Kidney capillary endothelial cell (primary cell): ENCODE results near the gene ENTPD5.
A peak's percentile ranks its signal among the peaks of the same experiment; 100 is the strongest.
"Not testable (repeated sequence)": the region's sequence is repeated elsewhere in the genome, so short reads cannot be mapped to it uniquely, and the experiment has no call there.

Source experiments
- DNase-seq: peaks from one replicate; pipeline ENCODE4 v3.0.0-alpha.2; 2018; ENCODE audit warnings: low spot score

The ENTPD5 gene

GRCh38 chr14:74005664-74006063, 13.4 kb downstream of the ENTPD5 start:
- DNase-seq = not testable (repeated sequence)

DNA sequence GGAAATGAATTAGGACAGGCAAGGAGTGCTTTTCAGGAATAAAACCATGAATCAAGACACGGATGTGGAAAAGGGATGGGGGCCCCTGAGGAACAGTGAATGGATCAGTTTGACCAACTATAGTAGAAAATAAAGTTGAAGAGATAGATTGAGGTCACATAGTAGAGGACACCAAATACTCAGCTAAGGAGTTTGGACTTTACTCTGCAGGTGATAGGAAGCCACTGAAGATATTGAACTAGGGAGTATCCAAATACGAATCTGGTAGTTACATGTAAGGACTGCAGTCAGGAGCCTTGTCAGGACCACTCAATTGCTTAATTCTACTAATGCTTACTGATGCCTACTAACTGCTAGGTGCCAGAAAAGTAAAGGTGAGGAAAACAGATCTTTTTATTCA, 20.4 kb downstream of the ENTPD5 start:
- no peak for DNase-seq

DNA sequence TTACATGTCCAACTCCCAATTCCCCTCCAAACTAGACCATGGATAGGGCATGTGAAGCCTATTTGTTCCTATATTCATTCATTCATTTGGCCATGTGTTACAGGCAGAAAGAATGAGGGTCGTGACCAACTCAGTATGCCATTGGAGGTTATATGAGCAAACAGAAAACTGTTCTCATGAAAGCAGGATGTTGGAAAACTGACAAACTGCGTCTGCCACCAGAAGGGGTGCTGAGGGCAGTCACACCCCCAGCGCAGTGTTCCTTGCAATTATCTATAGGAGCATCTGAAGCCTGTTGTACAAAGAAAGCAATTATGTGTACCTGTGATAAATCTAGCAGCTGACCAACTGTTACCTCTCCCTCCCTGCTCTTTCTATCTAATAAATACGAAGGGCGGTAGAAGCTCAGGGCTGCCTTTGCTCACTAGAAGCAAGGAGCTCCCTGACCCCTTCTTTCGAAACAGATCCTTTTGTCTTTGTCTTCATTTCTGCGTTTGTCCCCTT, 21.1 kb downstream of the ENTPD5 start:
- no peak for DNase-seq

DNA sequence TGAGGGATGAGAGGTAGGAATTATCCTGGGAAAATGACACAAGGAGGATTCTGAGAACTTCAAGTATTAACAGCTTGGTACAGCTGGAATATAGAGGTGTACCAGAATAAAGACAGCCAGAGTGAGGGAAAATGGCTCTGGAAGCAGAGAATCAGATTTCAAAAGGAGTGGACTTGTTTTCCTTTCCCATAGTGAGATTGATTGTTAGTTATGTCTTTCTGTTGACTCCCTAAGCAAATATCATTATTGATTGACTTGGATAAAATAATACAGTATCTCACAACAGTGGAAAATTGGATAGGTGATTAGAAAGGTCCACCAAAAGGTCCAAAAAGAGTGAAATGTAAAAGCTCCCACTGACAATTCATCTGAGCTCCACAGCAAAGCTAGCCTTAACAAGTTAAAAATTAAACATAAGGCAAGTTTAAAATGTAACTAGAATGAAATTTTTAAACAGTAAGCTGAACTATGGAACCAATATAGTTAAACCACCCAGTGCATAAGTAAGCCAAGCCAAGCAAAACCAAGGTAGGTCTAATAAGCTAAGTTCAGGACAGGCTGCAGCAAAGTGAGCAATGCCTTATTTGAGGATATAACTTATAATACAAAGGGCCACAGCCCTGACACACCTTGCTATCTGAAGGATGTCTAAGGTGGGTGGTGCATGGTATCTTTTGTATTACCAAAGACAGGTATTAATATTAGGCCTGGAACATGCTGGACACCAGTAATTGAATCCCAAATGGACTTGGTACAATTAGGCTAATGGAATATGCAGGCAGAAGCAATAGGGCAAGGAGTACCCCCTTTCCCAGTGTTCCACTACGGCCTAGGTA, 21.8 kb downstream of the ENTPD5 start:
- DNase-seq = no peak

DNA sequence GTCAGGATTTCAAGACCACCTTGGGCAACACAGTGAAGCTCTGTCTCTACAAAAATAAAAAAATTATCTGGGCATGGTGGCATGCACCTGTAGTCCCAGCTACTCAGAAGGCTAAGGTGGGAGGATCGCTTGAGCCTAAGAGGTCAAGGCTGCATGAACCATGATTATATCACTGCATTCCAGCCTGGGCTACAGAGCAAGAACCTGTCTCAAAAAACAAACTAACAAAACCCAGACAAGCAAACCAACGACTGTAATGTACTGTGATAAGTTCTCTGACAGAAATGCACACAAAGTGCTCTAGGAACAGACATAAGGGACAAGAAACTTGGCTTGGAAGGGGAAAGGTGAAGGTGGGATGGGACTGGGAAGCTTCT, 22.4 kb downstream of the ENTPD5 start:
- DNase-seq = no peak

GRCh38 chr14:73995977-73996378, 23.1 kb downstream of the ENTPD5 start:
- no peak for DNase-seq

GRCh38 chr14:73994926-73995325, 24.2 kb downstream of the ENTPD5 start:
- not testable (repeated sequence) for DNase-seq

DNA sequence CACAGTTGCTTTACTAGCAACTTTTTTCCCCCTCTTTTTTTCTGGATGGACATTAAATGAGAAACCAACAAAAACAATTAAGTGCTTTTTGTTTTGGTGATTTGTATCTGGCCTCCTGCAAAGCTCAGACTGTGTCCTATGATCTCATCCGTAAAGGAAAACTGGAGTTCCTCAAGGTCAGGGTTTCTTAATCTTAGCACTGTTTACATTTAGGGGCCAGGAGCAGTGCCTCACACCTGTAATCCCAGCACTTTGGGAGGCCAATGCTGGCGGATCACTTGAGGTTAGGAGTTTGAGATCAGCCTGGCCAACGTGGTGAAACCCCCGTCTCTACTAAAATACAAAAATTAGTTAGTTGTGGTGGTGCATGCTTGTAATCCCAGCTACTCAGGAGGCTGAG, 28.0 kb downstream of the ENTPD5 start:
- no peak for DNase-seq

DNA sequence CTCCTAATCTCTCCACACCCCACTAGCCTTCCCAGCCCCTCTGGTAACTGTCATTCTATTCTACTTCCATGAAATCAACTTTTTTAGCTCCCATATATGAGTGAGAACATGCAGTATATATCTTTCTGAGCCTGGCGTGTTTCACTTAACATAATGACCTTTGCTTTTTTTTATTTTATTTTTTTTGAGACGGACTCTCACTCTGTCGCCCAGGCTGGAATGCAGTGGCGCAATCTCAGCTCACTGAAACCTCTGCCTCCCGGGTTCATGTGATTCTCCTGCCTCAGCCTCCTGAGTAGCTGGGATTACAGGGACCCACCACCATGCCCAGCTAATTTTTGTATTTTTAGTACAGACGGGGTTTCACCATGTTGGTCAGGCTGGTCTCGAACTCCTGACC, 30.4 kb downstream of the ENTPD5 start:
- DNase-seq = not testable (repeated sequence)

DNA sequence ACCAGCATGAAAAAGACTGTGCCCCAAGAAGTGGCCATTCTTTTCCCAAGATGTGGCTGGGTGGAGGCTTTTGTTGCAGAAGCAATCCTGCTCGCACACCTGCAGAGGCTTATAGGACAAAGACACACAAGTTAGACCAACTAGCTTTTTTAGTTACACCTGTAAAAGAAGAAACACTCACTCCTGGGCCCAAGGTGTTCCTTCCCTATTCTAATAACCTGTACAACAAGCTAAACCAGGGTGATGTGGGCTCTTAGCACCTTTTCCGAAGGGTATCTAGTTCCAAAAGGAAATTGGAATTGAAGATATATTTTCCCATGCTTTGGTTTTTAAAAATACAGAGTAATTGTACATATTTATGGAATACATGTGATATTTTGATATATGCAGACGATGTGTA, 31.0 kb downstream of the ENTPD5 start:
- DNase-seq = no peak

DNA sequence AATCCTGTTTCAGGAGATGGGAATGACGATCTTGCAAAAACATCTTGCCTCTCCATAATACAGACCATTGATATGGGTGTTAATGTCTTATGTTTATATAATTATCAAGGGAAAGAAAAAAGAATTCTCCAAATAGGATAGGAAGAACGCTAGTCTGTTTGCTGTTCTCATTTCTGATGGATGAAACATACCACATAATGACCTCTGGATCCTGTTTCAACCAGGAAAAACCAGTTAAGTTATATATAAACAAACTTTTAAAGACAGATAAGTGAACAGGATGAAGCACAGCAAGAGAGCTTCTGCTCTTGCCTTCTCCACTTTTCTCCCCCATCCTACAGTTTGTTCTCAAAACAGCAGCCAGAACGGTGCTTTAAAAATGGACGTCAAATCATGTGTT, 41.2 kb downstream of the ENTPD5 start:
- DNase-seq = no peak

GRCh38 chr14:73976125-73976524, 43.0 kb downstream of the ENTPD5 start:
- DNase-seq = no peak

- DNase-seq = no peak
These were observed 45.6 kb downstream of the ENTPD5 start for GRCh38 chr14:73973497-73973896.

- DNase-seq = no peak
These were observed 50.2 kb downstream of the ENTPD5 start for GRCh38 chr14:73968885-73969284.

GRCh38 chr14:73965216-73965615, 53.9 kb downstream of the ENTPD5 start:
- no peak for DNase-seq

GRCh38 chr14:73961192-73961591, 57.9 kb downstream of the ENTPD5 start:
- DNase-seq = no peak

GRCh38 chr14:73958591-73958990, 60.5 kb downstream of the ENTPD5 start:
- DNase-seq = no peak

DNA sequence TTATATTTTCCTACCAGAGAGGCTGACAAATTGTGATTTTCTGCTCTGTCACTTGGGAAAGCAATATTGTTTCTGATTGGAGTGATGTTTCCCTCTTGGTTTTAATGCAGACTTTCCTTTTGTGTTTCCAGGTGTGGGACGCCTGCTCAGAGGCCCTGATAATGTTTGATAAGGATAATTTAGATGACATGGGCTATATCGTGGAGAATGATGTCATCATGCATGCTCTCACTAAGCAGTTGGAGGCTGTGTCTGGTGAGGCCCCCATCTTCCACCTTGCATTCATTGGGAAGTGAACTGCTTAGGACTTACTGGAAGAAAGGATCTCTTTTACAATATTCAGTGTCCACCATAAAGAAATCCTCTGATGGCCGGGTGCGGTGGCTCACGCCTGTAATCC, 63.4 kb downstream of the ENTPD5 start:
- DNase-seq = no peak

- DNase-seq = no peak
These were observed 65.4 kb downstream of the ENTPD5 start for GRCh38 chr14:73953731-73954130.

- peak; percentile 90 for DNase-seq
These were observed 69.0 kb downstream of the ENTPD5 start, which contains the start of the genes COQ6 and FAM161B for GRCh38 chr14:73949752-73950734. Gene COQ6 (plus strand): TSS chr14:73950302. CDS start chr14:73950333, 31 bp downstream. Gene FAM161B (minus strand): TSS chr14:73950094. CDS start chr14:73950026, 68 bp downstream.

GRCh38 chr14:73945159-73945670, 73.9 kb downstream of the ENTPD5 start:
- DNase-seq = no peak

DNA sequence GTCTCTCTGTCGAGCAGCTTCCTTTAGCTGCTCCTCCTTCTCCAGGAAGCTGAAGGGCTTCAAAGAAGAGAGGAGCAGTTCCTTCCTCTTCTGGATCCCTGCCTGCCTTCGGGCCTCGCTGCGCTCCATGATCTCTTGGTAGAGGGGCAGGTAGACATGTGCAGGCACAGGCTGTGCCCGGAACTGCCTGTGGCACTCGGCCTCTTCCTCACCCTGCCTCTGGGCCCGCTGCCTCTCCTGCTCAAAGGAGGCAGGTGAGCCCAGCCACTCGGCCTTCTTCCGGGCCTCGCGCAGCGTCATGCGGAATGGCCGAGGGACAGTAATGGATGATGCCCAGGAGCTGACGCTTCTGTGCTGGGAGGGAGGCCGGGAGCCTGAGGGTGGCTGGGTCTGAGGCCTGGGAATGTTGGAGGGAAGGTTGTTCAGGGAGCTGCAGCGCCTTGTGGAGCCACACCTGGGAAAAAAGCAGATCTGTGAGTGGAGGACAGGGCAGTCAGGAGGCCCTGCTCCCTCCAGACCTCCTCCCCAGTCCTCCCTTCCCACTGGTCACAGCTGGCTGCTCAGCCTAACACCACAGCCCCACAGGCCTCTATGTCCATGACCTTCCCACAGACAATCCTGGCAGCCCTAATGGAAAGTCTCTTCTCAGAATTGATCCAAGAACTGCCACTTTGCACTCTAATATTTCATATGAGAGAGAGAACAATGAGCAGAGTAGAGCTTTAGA, 74.5 kb downstream of the ENTPD5 start:
- no peak for DNase-seq
